HG02588 (cell line): ENCODE measurements around the gene METTL1.
A peak's percentile ranks its signal among the peaks of the same experiment; 100 is the strongest.
"Not testable (repeated sequence)": the region's sequence is repeated elsewhere in the genome, so short reads cannot be mapped to it uniquely, and the experiment has no call there.

Experiments used
- ATAC-seq: cut with Tn5 transposase; IDR thresholded peaks from one replicate; pipeline ENCODE4 v1.9.1; 2021; ENCODE audit warnings: mild to moderate bottlenecking, moderate library complexity; ENCODE audit not compliant: unreplicated experiment

Gene METTL1

DNA sequence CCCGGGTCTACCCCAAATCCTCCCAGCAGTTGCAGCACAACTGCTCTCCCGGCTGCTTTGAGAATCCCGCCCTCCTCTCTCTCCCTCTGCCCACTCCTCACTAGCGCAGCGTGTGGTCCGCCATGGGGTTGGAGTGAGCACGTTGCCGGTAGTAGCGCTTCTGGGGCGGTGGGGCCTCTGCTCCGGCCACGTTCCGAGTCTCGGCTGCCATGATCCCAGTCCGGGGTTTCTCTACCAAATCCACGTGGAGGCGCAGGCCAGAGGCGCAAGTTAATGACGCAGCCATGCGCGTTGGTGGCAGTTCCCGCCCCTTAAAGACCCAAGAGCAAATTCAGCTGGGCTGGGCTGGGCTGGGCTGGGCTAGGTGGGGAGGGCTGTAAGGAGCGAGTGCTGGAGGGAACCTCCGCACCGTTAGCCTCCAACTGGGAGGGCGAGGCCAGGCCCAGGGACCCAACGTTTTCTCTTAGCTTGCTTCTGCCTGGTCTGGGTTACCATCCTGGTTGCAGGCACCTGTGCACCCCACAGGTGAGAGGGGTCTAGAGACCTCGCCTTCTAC, at the start of gene METTL1:
TSS of gene METTL1 (minus strand) at position 233 of the 556 bp plus-strand sequence. CDS start at position 211, 22 bp downstream.
- peak; percentile 76 for ATAC-seq

DNA sequence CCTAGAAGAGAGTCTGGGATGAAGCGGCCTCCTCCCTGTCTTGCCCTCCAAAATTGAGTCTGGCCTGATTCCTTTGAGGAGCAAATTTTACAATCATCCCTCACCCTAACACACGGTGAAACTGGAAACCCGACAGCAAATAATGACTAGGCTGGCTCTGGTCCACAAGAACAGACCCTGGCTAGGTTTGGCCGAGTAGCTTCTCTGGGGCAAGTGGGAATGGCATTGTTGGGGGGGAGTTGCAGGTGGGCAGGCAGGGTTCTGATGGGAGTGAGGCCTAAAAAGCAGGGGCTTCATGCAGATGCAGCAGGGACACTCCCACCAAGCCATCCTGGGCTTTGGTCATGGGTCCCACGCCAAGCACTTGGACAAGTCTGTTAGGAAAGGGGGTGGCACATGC, 49.1 kb upstream of the METTL1 start:
- not testable (repeated sequence) for ATAC-seq

DNA sequence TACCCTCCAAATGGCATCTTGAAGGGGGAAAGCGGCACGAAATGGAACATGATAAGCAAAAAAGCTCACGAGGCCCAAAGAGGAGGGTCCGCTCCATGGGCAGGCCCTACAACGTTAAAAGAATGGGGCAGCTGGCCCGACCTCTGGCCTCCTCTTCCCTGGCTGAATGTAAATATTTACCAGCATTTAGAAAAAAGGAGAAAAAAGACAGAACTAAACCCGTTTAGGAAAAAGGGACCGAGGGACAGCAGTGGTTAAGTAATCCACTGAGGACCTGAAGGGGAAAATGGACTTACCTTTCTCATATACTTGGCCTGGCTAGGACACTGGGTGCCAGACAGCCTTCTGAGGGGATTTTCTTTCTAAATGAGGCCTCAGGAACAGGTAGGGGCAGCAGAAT, 48.2 kb upstream of the METTL1 start:
- ATAC-seq: not testable (repeated sequence)

DNA sequence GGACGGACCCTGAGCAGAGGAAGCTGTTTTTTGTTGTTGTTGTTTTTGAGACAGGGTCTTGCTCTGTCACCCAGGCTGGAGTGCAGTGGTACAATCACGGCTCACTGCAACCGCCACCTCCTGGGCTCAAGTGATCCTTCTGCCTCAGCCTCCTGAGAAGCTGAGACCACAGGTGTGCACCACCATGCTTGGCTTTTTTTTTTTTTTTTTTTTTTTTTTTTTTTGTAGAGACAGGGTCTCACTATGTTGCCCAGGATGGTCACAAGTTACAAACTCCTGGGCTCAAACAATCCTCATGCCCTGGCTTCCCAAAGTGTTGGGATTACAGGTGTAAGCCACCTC, 46.1 kb upstream of the METTL1 start:
- ATAC-seq: not testable (repeated sequence)

DNA sequence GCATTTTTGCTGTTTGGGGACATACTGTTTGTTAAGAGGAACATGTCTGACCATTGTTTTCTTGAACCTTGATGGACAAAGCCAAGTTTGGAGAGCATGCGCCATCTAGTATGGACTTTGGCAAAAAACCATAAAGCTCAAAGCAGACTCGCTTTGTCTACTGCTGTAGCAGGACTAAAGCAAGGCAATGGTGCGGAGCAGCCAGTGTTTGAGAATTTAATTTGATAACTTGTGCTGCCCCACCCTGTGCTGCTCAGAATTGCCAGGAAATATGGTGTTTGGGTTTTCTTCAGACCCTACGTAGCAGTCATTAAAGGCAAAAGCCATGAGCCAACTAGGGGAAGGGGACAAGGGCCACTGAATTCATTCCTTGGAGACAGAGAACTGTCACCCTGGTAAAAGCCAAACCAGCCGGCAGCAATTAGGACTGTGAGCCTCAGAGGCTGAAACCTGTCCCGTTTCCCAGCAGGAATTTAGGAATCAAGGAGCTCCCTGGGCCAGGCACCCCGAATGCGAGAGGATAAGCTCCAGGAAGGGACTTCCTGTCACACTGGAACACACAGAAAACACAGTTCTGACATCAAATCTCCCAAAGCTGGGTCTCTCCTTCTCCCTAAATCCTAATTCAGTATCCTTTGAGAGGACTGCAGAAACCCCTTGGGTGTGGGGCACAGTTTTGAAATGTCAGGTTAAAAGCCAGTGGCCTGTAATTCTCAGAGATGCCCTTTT, 45.5 kb upstream of the METTL1 start:
- ATAC-seq: no peak

DNA sequence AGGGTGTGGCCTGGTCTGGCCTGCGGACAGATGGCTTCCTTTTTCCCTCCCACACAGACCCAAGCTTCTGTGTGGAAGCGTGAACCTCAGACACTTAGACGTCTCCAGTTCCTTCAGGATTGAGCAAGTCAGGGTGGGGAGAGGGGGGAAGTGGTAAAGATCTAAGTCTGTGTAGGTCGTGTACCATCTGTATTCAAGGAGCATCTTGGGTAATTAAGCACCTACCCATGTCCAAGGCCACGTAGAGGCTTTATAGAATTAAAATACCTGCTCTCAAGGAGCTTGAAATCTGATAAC, 44.9 kb upstream of the METTL1 start:
- no peak for ATAC-seq

DNA sequence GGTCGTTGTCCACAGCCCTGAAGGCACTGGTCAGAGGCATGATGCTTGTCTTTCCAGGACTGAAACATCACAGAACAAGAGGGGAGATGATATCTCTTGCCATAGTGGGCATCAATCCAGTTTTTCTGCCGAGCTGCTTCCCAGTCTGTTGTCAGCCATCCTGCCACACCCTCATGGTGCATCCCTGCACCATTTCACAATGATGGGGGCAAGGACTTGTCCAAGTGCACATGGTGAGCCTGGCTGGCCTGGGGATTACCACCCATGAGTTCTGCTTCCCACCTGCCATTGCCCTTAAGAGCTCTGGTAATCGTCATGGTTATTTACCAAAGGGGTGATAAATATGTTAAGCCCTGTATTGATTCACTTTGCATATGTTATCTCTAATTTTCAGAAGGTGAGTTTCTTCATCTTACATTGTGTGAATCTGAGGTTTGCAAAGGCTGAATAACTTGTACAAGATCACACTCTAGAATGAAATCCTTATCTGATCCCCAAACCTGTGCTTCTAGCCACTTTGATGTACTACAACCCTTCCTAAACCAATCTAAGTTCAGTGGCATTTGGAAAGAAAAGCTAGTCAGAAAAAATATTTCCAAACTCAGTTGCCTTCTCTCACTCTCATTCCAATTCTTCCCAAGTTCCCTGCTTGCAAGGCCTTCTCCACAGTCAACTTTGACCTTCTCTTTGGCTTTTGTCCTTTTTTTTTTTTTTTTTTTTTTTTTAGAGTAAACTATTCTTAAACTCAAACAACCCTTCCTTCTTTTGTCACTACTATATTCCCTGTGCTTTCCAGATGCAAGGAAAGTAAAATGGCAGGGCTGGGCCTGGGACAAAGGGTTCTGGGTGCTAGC, 44.3 kb upstream of the METTL1 start:
- ATAC-seq: no peak

DNA sequence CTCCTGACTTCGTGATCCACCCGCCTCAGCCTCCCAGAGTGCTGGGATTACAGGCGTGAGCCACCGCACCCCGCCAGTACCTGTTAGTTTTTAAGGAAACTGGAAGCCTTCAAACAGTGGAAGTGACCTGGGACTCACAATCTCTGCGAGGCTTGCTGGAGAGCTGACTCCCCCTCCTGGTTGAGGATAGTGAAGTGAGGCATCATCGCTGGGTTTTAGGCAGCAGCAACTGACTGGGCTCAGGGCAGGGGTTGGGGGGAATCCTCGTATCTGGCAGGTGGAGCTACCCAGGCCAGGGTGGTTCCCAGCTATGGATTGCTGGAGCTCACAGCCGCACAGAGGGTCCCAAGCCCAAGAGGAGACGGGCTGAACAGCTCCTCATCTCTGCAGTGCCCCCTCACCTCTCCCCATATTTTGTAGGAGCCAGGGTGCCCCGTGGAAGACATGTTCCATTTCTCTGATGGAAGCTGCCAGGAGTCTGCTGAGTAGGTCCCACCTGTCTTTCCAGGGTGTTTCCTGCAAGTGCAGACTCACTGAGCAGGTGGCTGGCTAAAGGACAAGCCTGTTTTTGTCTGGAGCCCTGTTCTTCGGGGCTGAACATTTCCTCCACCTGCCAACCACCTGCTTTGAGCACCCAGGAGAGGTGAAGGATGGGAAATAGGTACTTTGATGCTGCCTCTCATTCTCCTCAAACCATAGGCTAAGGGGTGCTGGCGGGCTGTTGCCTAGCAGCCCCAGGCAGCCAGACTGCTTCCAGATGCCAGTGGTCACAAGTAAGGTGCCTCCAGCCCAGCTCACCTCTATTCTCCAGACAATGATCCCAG, 43.5 kb upstream of the METTL1 start:
- ATAC-seq: no peak

DNA sequence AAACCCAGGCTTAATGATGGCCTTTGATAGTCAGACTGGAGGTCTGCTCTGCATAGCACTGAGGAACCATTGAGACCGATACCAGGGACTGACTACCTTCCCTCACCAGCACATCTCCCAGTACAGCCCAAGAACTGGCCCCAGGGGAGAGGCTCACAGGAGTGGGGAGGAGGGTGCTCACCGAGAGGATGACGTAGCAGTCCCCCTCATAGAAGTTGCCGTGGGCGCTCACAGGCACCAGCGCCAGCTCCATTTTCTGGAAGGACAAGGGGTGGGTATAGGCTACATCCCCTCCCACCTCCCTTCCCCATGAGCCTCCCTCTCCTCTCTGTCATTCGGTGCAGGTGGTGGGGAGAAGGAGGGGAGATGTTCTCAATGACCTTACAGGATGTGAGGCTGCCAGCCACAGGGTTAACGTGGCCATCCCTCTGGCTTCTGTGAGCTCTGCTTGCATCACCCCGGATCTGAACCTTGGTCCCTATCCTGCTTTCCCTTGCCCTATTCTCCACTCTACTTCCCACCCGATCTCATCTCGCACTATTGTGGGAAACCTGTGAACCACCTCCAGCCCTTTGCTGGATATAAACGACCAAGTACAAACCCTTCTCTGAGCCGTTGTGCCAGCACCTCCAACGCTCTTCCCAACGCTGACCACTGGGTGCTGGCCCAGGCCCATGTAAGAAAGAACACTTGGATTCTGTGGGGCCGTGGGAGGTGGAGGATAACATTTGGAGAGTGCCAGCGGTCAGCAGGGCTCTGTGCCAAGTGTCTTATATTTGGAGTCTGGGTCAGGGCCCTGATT, 42.3 kb upstream of the METTL1 start:
- no peak for ATAC-seq

DNA sequence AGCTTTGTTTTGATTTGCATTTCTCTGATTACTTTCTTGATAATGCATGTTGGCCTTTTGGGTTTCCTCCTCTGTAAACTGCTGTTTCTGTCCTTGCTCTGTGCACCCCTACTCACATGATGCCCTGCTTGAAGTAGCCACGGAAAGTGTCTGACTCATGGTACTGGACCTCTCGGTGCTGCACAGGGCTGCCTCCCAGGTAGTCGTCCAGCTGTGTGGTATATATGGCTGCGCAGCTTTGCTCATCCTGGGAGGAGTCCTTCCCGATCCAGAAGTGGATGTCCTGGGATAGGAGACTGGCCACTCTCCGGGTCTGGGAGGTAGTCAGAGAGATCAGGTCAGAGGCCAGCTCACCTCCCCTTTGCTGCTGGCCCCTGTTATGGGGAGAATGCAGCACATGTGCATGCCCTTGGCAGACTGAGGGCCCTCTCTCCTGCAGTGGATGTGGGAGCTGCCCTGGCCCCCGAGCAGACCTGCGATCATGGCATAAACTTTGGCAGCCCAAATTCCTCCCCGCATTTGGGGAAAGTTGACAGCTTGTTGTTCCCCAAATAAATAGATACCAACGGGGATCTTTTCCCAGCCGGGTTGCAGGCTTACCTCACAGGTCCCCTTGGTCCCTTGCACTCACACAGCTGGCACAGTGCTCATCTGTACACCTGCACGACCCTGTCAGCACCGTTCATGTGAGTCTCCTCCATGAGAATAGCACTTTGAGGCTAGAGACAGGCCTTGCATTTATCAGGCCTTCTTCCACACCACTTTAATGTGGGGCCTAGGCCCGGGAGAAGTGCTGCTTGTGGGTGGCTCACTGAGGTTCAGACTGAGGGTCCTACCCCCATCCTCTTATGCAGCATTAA, 41.4 kb upstream of the METTL1 start:
- ATAC-seq: no peak

DNA sequence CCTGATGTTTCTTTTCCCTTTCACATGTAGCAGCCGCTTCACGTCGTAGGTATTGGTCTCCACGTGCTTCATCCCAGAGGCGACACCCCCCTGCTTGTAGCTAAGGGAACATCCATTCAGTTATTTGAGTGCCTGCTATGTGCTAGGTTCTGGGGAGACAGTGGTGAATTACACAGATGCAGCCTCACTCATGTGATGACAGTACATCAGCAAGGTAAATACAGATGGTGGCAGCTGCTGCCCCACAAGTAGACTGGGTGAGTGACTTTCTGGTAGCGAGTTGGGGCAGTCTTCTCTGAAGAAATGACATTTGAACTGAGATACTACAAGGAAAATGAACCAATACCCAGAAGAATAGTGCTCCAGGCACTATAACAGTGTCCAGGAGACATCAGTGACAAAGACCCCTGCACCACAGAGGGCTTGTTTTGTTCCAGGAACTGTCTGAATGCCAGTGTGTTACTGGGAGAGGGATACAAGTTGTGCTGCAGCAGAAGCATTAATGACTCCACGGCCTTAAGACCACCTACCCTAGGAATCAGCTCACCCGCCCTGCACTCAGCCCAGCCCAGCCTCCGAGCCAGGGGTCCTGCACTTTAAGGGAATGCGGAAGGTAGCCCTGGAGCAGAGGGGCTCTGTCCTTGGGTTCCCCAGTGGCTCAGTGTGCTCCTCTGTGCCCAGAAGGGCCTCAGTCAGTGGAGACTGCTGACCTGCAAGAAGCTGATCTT, 39.3 kb upstream of the METTL1 start:
- ATAC-seq: no peak

DNA sequence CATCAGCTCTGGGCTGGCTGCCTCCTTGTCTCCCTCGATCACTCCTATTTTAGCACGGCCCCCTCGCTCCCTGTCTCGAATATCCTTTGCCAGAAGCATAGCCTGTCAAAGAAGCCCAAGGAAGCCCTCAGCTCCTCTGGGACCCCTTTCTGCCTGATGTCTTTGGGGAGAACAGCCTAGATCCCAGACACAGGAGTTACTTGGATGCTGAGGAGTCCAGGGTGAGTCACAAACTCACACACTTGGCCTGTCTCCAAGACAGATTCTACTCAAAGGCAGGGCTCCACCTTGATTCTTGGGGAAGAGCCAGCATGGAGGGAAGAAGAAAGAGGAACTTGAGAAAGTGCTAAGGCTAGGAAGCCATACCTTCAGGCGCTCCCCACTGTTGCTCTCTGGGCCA, 38.5 kb upstream of the METTL1 start:
- no peak for ATAC-seq

DNA sequence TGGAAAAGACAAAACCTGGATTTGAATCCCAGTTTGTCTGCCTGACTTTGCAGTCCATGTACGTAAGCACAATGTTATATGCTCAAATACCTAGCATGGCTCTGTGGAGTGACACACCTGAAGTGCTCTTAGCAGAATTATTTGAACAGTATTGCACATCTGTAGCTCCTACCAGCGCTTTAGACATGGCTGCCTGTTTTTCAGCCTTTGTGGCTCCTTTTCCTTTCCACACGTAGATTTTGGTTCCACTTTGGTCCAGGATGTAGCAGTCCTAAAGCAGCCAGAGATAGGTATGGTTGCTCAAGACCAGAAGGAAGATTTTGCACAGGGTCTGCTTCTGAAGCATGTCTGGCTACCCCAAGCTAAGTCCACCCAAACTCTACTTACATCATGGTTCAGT, 37.5 kb upstream of the METTL1 start:
- ATAC-seq: no peak

DNA sequence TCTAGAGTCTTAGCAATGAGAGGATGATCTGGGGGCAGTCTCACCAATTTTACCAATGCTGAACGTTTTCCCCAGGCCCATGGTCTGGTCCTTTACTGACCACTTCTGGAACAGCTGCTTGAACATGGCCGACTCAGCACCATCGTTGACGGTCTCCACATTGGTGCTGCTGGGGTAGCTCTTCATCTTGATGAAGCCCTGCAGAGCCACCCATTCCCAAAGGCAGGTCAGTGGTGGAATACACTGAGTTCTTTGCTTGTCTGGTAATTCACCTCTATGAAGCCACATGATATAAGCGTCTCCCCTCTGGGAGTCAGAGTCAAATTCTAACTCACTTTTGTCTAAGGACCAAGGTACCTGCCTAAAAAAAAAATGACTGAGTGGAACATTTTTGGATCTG, 36.4 kb upstream of the METTL1 start:
- ATAC-seq: no peak

DNA sequence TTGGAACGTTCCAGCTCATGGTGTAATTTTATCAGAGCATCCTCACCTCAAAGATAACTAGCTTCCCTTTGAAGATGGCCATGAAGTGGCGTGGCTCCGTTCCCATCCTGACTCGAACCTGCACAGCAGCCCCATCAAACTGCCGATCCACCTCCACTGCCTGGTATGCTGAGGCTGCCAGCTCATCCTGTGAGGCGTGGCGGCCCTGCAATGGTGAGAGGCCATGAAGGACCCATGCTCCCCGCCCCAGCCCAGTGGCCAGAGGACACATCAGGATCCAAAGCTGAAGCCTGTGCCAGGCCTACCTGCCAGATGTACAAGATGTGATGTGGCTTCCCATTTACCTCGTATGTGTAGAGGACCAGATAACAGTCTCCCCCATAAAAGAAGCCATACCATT, 35.4 kb upstream of the METTL1 start:
- no peak for ATAC-seq

DNA sequence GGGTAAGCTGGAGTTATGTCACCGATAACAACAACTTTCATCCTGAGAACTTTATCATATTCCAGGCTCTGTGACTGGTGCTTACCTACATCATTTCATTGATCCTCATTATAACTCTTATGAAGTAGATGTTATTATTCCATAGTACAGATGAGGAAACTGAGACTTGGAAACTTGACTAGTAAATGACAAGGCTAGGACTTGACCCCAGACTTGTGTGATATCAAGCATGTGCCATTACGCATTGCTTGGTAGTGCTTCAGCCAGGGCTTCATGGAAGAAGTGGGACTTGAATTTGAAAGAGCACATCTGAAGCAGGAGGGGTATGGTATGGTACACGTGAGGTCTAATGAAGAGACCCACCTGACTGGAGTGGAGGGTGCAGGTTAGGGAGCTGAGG, 34.8 kb upstream of the METTL1 start:
- no peak for ATAC-seq

DNA sequence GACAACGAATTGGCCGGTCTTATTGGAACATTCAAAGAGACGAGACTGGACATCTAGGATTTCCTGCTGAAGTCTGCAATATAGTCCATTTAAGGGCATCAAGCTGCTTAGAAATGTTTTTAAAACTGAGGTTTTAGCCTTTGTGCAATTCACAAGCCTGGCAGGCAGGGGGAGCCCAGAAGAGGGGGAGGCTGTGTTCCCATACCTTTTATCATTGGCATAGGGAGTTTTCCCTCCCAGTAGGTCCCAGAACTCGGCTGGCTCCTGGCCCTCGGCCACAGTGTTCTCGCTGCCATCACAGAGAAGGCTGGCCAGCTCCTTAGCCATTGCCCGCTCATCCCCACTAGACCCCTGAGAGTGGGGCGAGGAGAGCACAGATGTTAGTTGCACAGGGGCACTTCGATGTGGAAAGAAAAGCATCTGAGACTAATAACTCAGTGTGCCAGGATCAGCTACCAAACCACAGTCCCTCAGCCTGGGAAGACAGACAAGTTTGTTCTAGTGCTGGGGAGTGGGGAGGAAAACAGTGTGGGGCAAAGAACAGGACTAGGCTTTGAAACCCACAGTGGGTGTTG, 31.5 kb upstream of the METTL1 start:
- no peak for ATAC-seq

DNA sequence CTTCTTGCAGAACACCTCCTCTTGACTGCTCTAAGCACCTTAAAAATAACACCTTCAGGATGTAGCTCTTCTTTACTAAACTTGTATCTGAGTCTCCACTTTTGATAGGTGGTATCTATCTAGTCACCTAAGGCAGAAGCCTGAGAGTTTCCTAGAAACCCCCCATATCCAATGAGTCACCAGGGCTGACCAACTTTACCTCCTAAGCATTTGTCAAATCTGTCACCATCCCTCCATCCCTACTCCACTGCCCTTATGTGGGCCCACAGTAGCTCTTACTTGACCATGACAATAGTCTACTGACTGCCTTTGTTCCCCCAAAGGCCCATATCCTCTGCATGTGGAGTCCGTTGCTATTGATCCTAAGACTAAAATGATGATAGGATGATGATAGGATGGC, 30.7 kb upstream of the METTL1 start:
- ATAC-seq: no peak

DNA sequence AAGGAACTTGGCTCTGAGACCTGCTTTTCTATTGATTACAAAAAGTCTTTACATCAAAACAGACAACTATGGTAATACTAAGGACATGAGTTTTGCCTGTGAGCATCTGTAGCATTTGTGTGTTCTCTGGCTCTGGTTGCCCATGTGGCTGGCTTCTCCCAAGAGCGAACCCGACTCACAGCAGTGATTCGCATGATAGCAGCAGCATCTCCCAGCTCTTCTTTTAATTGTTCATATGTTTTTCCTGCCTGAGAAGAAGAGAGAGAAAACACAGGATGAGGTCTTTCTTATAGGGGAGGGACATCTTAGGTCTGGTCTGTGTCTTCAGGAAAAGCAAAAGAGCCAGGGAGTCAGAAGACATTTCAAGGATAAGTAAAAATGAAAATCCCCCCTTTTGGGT, 29.1 kb upstream of the METTL1 start:
- no peak for ATAC-seq
